Right ventricle myocardium superior (tissue), 1 donor: ENCODE data around the gene CNTN5. TPM values are rescaled to one million over a fixed set of nuclear protein-coding genes. Genes with fewer than 3 reads are reported as not detected.

Source experiments
- ATAC-seq: fragments of 200-7000 bp; cut with Tn5 transposase; one replicate; pipeline ENCODE4 v1.9.1; 2020; ENCODE audit warnings: mild to moderate bottlenecking; ENCODE audit not compliant: poor library complexity
- DNase-seq: peaks from one replicate; pipeline ENCODE4 v3.0.0-alpha.2; 2020
- intact Hi-C: fragments of 100-400 bp; cut with DNase I; formaldehyde crosslinking; loops from one replicate; pipeline ENCODE4 v1.11.2; 2022
- total RNA-seq: library from RNA; stranded (reverse); fragmentation: NEBNext Ultra II Directional; extraction: Animal tissue kit (Norgen Biotek cat#: 25700); gene quantifications from one replicate; pipeline ENCODE4 v1.2.1, GENCODE V29; 2021
- donor health status: DM: no; HTN: yes; CAD: no; lungs with severe emphysema.

CNTN5 gene
- total RNA-seq, 1 donor from 2014 or later = not detected

GRCh38 chr11:99432677-99433076 is 411.9 kb downstream of the CNTN5 start:
- ATAC-seq = no peak
- intact Hi-C loops = no loop called here
- no peak for DNase-seq

GRCh38 chr11:99443276-99443675 is 422.5 kb downstream of the CNTN5 start:
- intact Hi-C loops = no loop called here
- ATAC-seq = no peak

GRCh38 chr11:99446400-99446799 is 425.7 kb downstream of the CNTN5 start:
- DNase-seq (no peak), ATAC-seq (no peak)
- intact Hi-C loops = no loop called here

More at GRCh38 chr11:99443276-99443675, 422.5 kb downstream of the CNTN5 start:
- no peak for DNase-seq

GRCh38 chr11:99449345-99449744 is 428.6 kb downstream of the CNTN5 start:
- DNase-seq = no peak
- intact Hi-C loops = no loop called here

GRCh38 chr11:99452075-99452474 is 431.3 kb downstream of the CNTN5 start:
- no peak for DNase-seq
- intact Hi-C loops = no loop called here
- no peak for ATAC-seq

More at GRCh38 chr11:99449345-99449744, 428.6 kb downstream of the CNTN5 start:
- ATAC-seq = no peak

GRCh38 chr11:99461913-99462312 is 441.2 kb downstream of the CNTN5 start:
- ATAC-seq (no peak), DNase-seq (no peak)
- intact Hi-C loops = no loop called here

GRCh38 chr11:99464985-99465384 is 444.2 kb downstream of the CNTN5 start:
- intact Hi-C loops = no loop called here
- no peak for ATAC-seq
- DNase-seq = no peak

- intact Hi-C loops = no loop called here
- no peak for DNase-seq
Measured at GRCh38 chr11:99489581-99489980, 468.8 kb downstream of the CNTN5 start.

GRCh38 chr11:99494065-99494464 is 473.3 kb downstream of the CNTN5 start:
- intact Hi-C loops = no loop called here
- no peak for ATAC-seq
- DNase-seq = no peak

More at GRCh38 chr11:99489581-99489980, 468.8 kb downstream of the CNTN5 start:
- no peak for ATAC-seq

- no peak for ATAC-seq
- intact Hi-C loops = no loop called here
- DNase-seq = no peak
Measured at GRCh38 chr11:99501655-99502054, 480.9 kb downstream of the CNTN5 start.

GRCh38 chr11:99505316-99505715 is 484.6 kb downstream of the CNTN5 start:
- no peak for ATAC-seq
- DNase-seq = no peak
- intact Hi-C loops = no loop called here

- DNase-seq (no peak), ATAC-seq (no peak)
- intact Hi-C loops = no loop called here
Measured at GRCh38 chr11:99505831-99506230, 485.1 kb downstream of the CNTN5 start.

- no peak for ATAC-seq
- no peak for DNase-seq
- intact Hi-C loops = no loop called here
Measured at GRCh38 chr11:99509863-99510262, 489.1 kb downstream of the CNTN5 start.

GRCh38 chr11:99513368-99513767 is 492.6 kb downstream of the CNTN5 start:
- intact Hi-C loops = no loop called here
- ATAC-seq = no peak

GRCh38 chr11:99519095-99519494 is 498.3 kb downstream of the CNTN5 start:
- no peak for ATAC-seq
- intact Hi-C loops = no loop called here
- DNase-seq = no peak

More at GRCh38 chr11:99513368-99513767, 492.6 kb downstream of the CNTN5 start:
- DNase-seq = no peak

GRCh38 chr11:99522467-99523173 is 501.9 kb downstream of the CNTN5 start:
- DNase-seq (no peak), ATAC-seq (no peak)
- intact Hi-C loops = no loop called here

GRCh38 chr11:99531468-99531867 is 510.7 kb downstream of the CNTN5 start:
- DNase-seq (no peak), ATAC-seq (no peak)

GRCh38 chr11:99534812-99535211 is 514.1 kb downstream of the CNTN5 start:
- ATAC-seq = no peak
- intact Hi-C loops = no loop called here
- DNase-seq = no peak

More at GRCh38 chr11:99531468-99531867, 510.7 kb downstream of the CNTN5 start:
- intact Hi-C loops = no loop called here

- DNase-seq (no peak), ATAC-seq (no peak)
- intact Hi-C loops = no loop called here
Measured at GRCh38 chr11:99535406-99535805, 514.7 kb downstream of the CNTN5 start.

- intact Hi-C loops = no loop called here
- ATAC-seq = no peak
Measured at GRCh38 chr11:99535819-99536218, 515.1 kb downstream of the CNTN5 start.

GRCh38 chr11:99537681-99538080 is 516.9 kb downstream of the CNTN5 start:
- no peak for DNase-seq
- intact Hi-C loops = no loop called here
- no peak for ATAC-seq

More at GRCh38 chr11:99535819-99536218, 515.1 kb downstream of the CNTN5 start:
- DNase-seq = no peak
